H9 (cell line): Measurements from ENCODE around the gene GALNT15. TPM values are rescaled to one million over a fixed set of nuclear protein-coding genes. Genes with fewer than 3 reads are reported as not detected.

ENCODE experiments used
- DNase-seq: peaks from one replicate; pipeline ENCODE4 v3.0.0-alpha.2; 2017
- H2AFZ ChIP-seq: one replicate; pipeline ENCODE4 v1.6.1; 2013; ENCODE audit warnings: mild to moderate bottlenecking, low read length, control low read depth, moderate library complexity
- H2AK5ac ChIP-seq: 2 replicates; pipeline ENCODE4 v1.6.1; 2013; ENCODE audit warnings: low read length, control low read depth, mixed read lengths; ENCODE audit not compliant: insufficient read length
- H2BK120ac ChIP-seq: one replicate; pipeline ENCODE4 v1.6.1; 2013; ENCODE audit warnings: low read depth, mild to moderate bottlenecking, low read length, control low read depth, inconsistent platforms; ENCODE audit not compliant: poor library complexity, severe bottlenecking
- H2BK12ac ChIP-seq: 2 replicates; pipeline ENCODE4 v1.6.1; 2013; ENCODE audit warnings: low read length, control low read depth, mixed read lengths, low read depth; ENCODE audit not compliant: insufficient read length
- H2BK15ac ChIP-seq: 2 replicates; pipeline ENCODE4 v1.6.1; 2013; ENCODE audit warnings: low read depth, low read length, control low read depth
- H2BK20ac ChIP-seq: one replicate; pipeline ENCODE4 v1.6.1; 2013; ENCODE audit warnings: low read depth, mild to moderate bottlenecking, low read length, control low read depth, inconsistent platforms; ENCODE audit not compliant: poor library complexity, severe bottlenecking
- H2BK5ac ChIP-seq: 2 replicates; pipeline ENCODE4 v1.6.1; 2013; ENCODE audit warnings: low read length, control low read depth, mixed read lengths; ENCODE audit not compliant: insufficient read length
- H3K14ac ChIP-seq: 2 replicates; pipeline ENCODE4 v1.6.1; 2013; ENCODE audit warnings: low read length, control low read depth; ENCODE audit not compliant: insufficient read depth
- H3K18ac ChIP-seq: 2 replicates; pipeline ENCODE4 v1.6.1; 2013; ENCODE audit warnings: low read depth, mild to moderate bottlenecking, mixed read lengths, low read length, control low read depth; ENCODE audit not compliant: insufficient read length
- H3K23ac ChIP-seq: 2 replicates; pipeline ENCODE4 v1.6.1; 2013; ENCODE audit warnings: low read length, control low read depth, mixed read lengths, low read depth; ENCODE audit not compliant: insufficient read length
- H3K23me2 ChIP-seq: 2 replicates; pipeline ENCODE4 v1.6.1; 2013; ENCODE audit warnings: low read depth, mild to moderate bottlenecking, mixed read lengths, low read length, control low read depth; ENCODE audit not compliant: insufficient read length, poor library complexity, severe bottlenecking
- H3K27ac ChIP-seq: 2 replicates; pipeline ENCODE4 v1.5.1; 2013; ENCODE audit warnings: low read length, control low read depth, mixed read lengths, low read depth; ENCODE audit not compliant: insufficient read length
- H3K27me3 ChIP-seq: 2 replicates; pipeline ENCODE4 v1.6.1; 2013; ENCODE audit warnings: low read length, control low read depth, inconsistent platforms; ENCODE audit not compliant: insufficient read depth
- H3K4ac ChIP-seq: 2 replicates; pipeline ENCODE4 v1.6.1; 2013; ENCODE audit warnings: low read depth, mild to moderate bottlenecking, control low read depth, inconsistent platforms, low read length, moderate library complexity
- H3K4me1 ChIP-seq: 2 replicates; pipeline ENCODE4 v1.6.1; 2013; ENCODE audit warnings: low read length, control low read depth, inconsistent platforms; ENCODE audit not compliant: insufficient read depth
- H3K4me2 ChIP-seq: 2 replicates; pipeline ENCODE4 v1.6.1; 2013; ENCODE audit warnings: low read length, control low read depth, mixed read lengths; ENCODE audit not compliant: insufficient read length, insufficient read depth
- H3K56ac ChIP-seq: 2 replicates; pipeline ENCODE4 v1.6.1; 2013; ENCODE audit warnings: low read depth, mild to moderate bottlenecking, mixed read lengths, low read length, control low read depth; ENCODE audit not compliant: insufficient read length
- H3K79me1 ChIP-seq: 2 replicates; pipeline ENCODE4 v1.6.1; 2013; ENCODE audit warnings: low read depth, mild to moderate bottlenecking, moderate library complexity, low read length, control low read depth, inconsistent platforms; ENCODE audit not compliant: insufficient read depth, poor library complexity, severe bottlenecking
- H3K79me2 ChIP-seq: 2 replicates; pipeline ENCODE4 v1.6.1; 2013; ENCODE audit warnings: low read length, control low read depth, inconsistent platforms; ENCODE audit not compliant: insufficient read depth
- H3K9ac ChIP-seq: 2 replicates; pipeline ENCODE4 v1.6.1; 2013; ENCODE audit warnings: low read length, control low read depth, mixed read lengths; ENCODE audit not compliant: insufficient read length; ENCODE audit errors: extremely low read depth
- H3K9me3 ChIP-seq: one replicate; pipeline ENCODE4 v1.6.1; 2013; ENCODE audit warnings: low read depth, low read length, inconsistent platforms; ENCODE audit not compliant: control insufficient read depth
- H3T11ph ChIP-seq: one replicate; pipeline ENCODE4 v1.6.1; 2013; ENCODE audit warnings: mild to moderate bottlenecking, low read length, control low read depth, inconsistent platforms
- H4K20me1 ChIP-seq: one replicate; pipeline ENCODE4 v1.6.1; 2013; ENCODE audit not compliant: control insufficient read depth, insufficient read length, insufficient read depth
- H4K5ac ChIP-seq: 2 replicates; pipeline ENCODE4 v1.6.1; 2013; ENCODE audit warnings: low read depth, mild to moderate bottlenecking, mixed read lengths, low read length, control low read depth; ENCODE audit not compliant: insufficient read length
- H4K8ac ChIP-seq: replicated peaks from 2 replicates; pipeline ENCODE4 v1.6.1; 2013; ENCODE audit warnings: low read length, control low read depth, mixed read lengths, low read depth; ENCODE audit not compliant: insufficient read length
- H4K91ac ChIP-seq: 2 replicates; pipeline ENCODE4 v1.6.1; 2013; ENCODE audit warnings: low read depth, mild to moderate bottlenecking, moderate library complexity, mixed read lengths, low read length, control low read depth; ENCODE audit not compliant: insufficient read length
- H3K27ac Mint-ChIP-seq, 3 experiments: 2 replicates in 2 of 3; 3 replicates in 1 of 3; pipeline ENCODE4 v1.8.0; 2020 to 2021; ENCODE audit warnings: mixed read lengths in 3 of 3, mild to moderate bottlenecking in 1 of 3, moderate library complexity in 1 of 3
- H3K27me3 Mint-ChIP-seq: 2 replicates; pipeline ENCODE4 v1.8.0; 2021; ENCODE audit warnings: low read depth, mild to moderate bottlenecking, moderate library complexity, mixed read lengths
- H3K36me3 Mint-ChIP-seq, 3 experiments: 2 replicates in 2 of 3; 3 replicates in 1 of 3; pipeline ENCODE4 v1.8.0; 2020 to 2021; ENCODE audit warnings: low read depth in 3 of 3, mixed read lengths in 3 of 3; ENCODE audit not compliant: insufficient read depth in 1 of 3
- H3K4me1 Mint-ChIP-seq, 2 experiments: 2 replicates each; pipeline ENCODE4 v1.8.0; 2020; ENCODE audit warnings: mixed read lengths in 2 of 2
- H3K4me3 Mint-ChIP-seq, 2 experiments: 2 replicates in 1 of 2; 3 replicates in 1 of 2; pipeline ENCODE4 v1.8.0; 2020 to 2021; ENCODE audit warnings: mild to moderate bottlenecking in 2 of 2, mixed read lengths in 2 of 2, moderate library complexity in 1 of 2
- H3K9me3 Mint-ChIP-seq, 2 experiments: 2 replicates in 1 of 2; 3 replicates in 1 of 2; pipeline ENCODE4 v1.8.0; 2020; ENCODE audit warnings: mild to moderate bottlenecking in 2 of 2, mixed read lengths in 2 of 2, moderate library complexity in 1 of 2
- CTCF ChIP-seq: fragments of 200-600 bp; sonication (generic); conservative IDR thresholded peaks from 3 replicates; pipeline ENCODE4 v1.8.0; 2021; ENCODE audit warnings: antibody characterized with exemption, mild to moderate bottlenecking
- WGBS: extraction: QIAGEN DNeasy Blood & Tissue Kit; methylation state at CpG from one replicate; pipeline ENCODE4 v1.1.7; 2013; ENCODE audit warnings: missing lambda C conversion rate, low lambda C conversion rate, mixed read lengths; ENCODE audit not compliant: insufficient read length; ENCODE audit errors: extremely low coverage; 5-methylcytosine and 5-hydroxymethylcytosine counted together
- total RNA-seq: library from RNA; stranded (reverse); gene quantifications from 2 replicates; pipeline ENCODE4 v1.2.1, GENCODE V29; 2021

The GALNT15 gene
- total RNA-seq, 1 experiment from 2014 or later = 0.04 TPM

GRCh38 chr3:16132928-16133327 is 41.6 kb upstream of the GALNT15 start:
- Histone ChIP-seq H3K18ac (no peak overlapping the region), H2AK5ac (no peak overlapping the region), H3K27ac (no peak overlapping the region), H4K5ac (no peak overlapping the region), H3K4ac (no peak overlapping the region), H3K79me1 (no peaks in the 10 kb centered on the region), H3K4me2 (no peak overlapping the region), H2BK5ac (no peak overlapping the region), H4K20me1 (no peaks in the 10 kb centered on the region), H3K23me2 (no peaks in the 10 kb centered on the region), H4K8ac (no peak overlapping the region), H3K79me2 (no peaks in the 10 kb centered on the region), H3K56ac (no peak overlapping the region), H3K9me3 (no peaks in the 10 kb centered on the region), H3T11ph (no peak overlapping the region), H4K91ac (no peak overlapping the region), H3K4me1 (no peaks in the 10 kb centered on the region), H2BK12ac (no peak overlapping the region), H3K9ac (no peak overlapping the region), H3K14ac (no peak overlapping the region), H2BK120ac (no peak overlapping the region), H3K23ac (no peak overlapping the region), H2AFZ (no peak overlapping the region), H3K27me3 (no peaks in the 10 kb centered on the region), H2BK15ac (no peak overlapping the region), H2BK20ac (no peak overlapping the region)
- no peaks in the 10 kb centered on the region for H3K36me3 Mint-ChIP-seq
- DNase-seq = no peak
- H3K4me3 Mint-ChIP-seq = no peak overlapping the region
- H3K27ac Mint-ChIP-seq = no peak overlapping the region
- no peak for TF ChIP-seq CTCF
- peaks cover 6% of the 10 kb centered on the region for H3K27me3 Mint-ChIP-seq
- no CpG with 5 or more reads among the region's 3 CpGs for WGBS
- peaks cover 5 to 6% of the 10 kb centered on the region in 2 experiments; a peak in 2 of 4 replicates for H3K4me1 Mint-ChIP-seq
- H3K9me3 Mint-ChIP-seq = no peaks in the 10 kb centered on the region
